Subcutaneous abdominal adipose tissue (tissue), 5 donors: ENCODE results near the gene SELENOO.

Experiments used
- H3K27ac ChIP-seq: one replicate; pipeline ENCODE4 v1.7.0; 2013; ENCODE audit warnings: low read depth, mild to moderate bottlenecking, inconsistent platforms, low read length, moderate library complexity
- H3K27me3 ChIP-seq, 5 donors: one replicate each; pipeline ENCODE4 v1.7.0; 2013; ENCODE audit warnings: low read length in 5 of 5, inconsistent platforms in 1 of 5; ENCODE audit not compliant: control insufficient read depth in 5 of 5, insufficient read depth in 4 of 5
- H3K36me3 ChIP-seq, 5 donors: one replicate each; pipeline ENCODE4 v1.7.0; 2013; ENCODE audit warnings: low read length in 5 of 5; ENCODE audit not compliant: control insufficient read depth in 5 of 5, insufficient read depth in 5 of 5
- H3K4me1 ChIP-seq, 5 donors: one replicate each; pipeline ENCODE4 v1.7.0; 2013; ENCODE audit warnings: low read length in 5 of 5, mild to moderate bottlenecking in 3 of 5, moderate library complexity in 1 of 5; ENCODE audit not compliant: control insufficient read depth in 5 of 5, insufficient read depth in 5 of 5
- H3K4me3 ChIP-seq, 5 donors: one replicate each; pipeline ENCODE4 v1.7.0; 2013; ENCODE audit warnings: low read length in 5 of 5, low read depth in 1 of 5
- H3K9ac ChIP-seq, 5 donors: one replicate each; pipeline ENCODE4 v1.7.0; 2013; ENCODE audit warnings: low read length in 5 of 5, mild to moderate bottlenecking in 4 of 5, moderate library complexity in 3 of 5
- H3K9me3 ChIP-seq, 5 donors: one replicate each; pipeline ENCODE4 v1.7.0; 2013; ENCODE audit warnings: low read length in 5 of 5; ENCODE audit not compliant: control insufficient read depth in 5 of 5
- donor health status: healthy.
- donor health status: healthy.
- donor health status: healthy.
- donor health status: healthy.
- donor health status: healthy.

The SELENOO gene

DNA sequence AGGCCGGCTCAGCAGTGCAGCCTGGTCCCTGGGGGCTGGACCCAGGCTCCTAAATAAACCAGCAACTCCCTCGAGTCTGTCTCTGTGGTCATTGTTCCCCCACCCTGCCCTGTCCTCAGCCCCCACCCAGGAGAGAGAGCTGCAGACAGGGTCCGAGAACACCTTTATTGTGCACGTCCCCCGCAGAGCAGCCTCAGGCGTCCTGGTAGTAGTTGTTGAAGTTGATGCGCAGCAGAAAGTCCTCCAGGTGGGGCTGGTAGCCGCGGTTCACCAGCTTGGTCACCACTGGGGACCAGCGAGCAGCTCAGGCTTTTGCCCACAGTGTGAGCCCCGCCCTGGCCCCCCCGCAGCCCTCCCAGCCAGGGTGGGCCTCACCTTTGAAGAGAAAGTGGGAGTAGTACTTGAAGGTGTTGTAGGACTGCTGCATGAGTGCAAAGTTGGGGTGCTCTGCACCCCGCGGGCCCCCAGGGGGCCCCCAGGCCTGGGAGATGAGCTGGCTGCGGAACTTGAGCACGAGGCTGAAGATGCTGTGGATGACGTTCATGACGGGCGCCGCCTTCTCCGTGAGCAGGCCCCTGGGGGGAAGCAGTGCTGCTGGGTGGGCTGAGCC lies 16.8 kb downstream of the SELENOO start:
- peaks cover 0 to 12% (median 10%) of the 10 kb centered on the region in 5 donors for H3K4me1 ChIP-seq
- no peak overlapping the region for H3K9ac ChIP-seq
- no peaks in the 10 kb centered on the region for H3K9me3 ChIP-seq
- peaks cover 2 to 94% (median 84%) of the 10 kb centered on the region in 5 donors for H3K36me3 ChIP-seq
- no peaks in the 10 kb centered on the region for H3K27me3 ChIP-seq
- H3K27ac ChIP-seq = no peak overlapping the region
- H3K4me3 ChIP-seq = no peak overlapping the region

GRCh38 chr22:50218153-50218995 lies 17.6 kb downstream of the SELENOO start:
- Histone ChIP-seq H3K4me3 (no peak overlapping the region), H3K27ac (no peak overlapping the region), H3K9me3 (no peaks in the 10 kb centered on the region), H3K27me3 (no peaks in the 10 kb centered on the region), H3K36me3 (peaks cover 0 to 94% (median 84%) of the 10 kb centered on the region in 5 donors), H3K9ac (no peak overlapping the region), H3K4me1 (peaks cover 0 to 12% (median 10%) of the 10 kb centered on the region in 5 donors)

DNA sequence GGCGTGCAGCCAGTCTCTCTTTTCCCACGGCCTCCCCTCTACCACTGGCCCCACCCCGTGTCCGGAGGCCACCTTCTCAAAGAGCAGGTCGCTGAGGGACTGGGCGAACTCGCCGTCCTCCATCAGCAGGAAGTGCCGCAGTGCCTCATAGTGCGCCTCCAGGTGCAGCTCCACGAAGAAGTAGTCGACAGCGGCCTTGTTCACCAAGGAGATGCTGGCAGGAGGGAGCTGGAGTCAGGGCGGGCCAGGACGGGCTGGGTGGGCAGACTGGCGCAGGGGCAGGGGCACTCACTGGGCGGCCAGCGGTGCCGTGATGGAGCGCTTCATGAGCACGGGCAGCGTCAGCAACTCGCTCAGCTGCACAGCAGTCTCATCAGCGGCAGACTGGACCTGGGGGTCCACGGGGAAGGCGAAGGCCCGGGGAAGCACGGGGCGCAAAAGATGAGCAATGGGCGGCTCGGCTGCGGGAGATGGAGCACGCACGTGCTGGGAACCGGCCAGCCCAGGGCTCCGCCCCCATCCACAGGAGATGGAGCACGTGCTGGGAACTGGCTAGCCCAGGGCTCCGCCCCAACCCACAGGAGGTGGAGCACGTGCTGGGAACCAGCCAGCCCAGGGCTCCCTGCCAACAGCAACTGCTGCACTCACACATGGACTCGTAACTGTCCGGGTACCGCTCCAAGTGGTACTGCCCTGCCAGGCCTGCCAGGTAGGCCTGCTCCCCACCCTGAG lies 18.4 kb downstream of the SELENOO start:
- Histone ChIP-seq H3K4me3 (no peak overlapping the region), H3K36me3 (peaks cover 0 to 95% (median 85%) of the 10 kb centered on the region in 5 donors), H3K27me3 (no peaks in the 10 kb centered on the region), H3K9ac (no peak overlapping the region), H3K4me1 (peaks cover 0 to 12% (median 10%) of the 10 kb centered on the region in 5 donors), H3K27ac (no peak overlapping the region), H3K9me3 (no peaks in the 10 kb centered on the region)

GRCh38 chr22:50219800-50220602 lies 19.2 kb downstream of the SELENOO start:
- Histone ChIP-seq H3K4me3 (no peak overlapping the region), H3K4me1 (peaks cover 0 to 10% (median 7%) of the 10 kb centered on the region in 5 donors), H3K9ac (no peak overlapping the region), H3K27me3 (no peaks in the 10 kb centered on the region), H3K36me3 (peaks cover 0 to 95% (median 87%) of the 10 kb centered on the region in 5 donors), H3K9me3 (no peaks in the 10 kb centered on the region), H3K27ac (no peak overlapping the region)

GRCh38 chr22:50220603-50221409 lies 20.0 kb downstream of the SELENOO start:
- H3K27ac ChIP-seq = no peak overlapping the region
- no peak overlapping the region for H3K9ac ChIP-seq
- peaks cover 0 to 96% (median 88%) of the 10 kb centered on the region in 5 donors for H3K36me3 ChIP-seq

GRCh38 chr22:50221410-50222300 lies 20.8 kb downstream of the SELENOO start:
- Histone ChIP-seq H3K9ac (no peak overlapping the region), H3K4me3 (no peak overlapping the region), H3K9me3 (no peaks in the 10 kb centered on the region), H3K27ac (no peak overlapping the region), H3K36me3 (peaks cover 0 to 94% (median 87%) of the 10 kb centered on the region in 5 donors), H3K4me1 (peaks cover 0 to 5% (median 3%) of the 10 kb centered on the region in 5 donors), H3K27me3 (no peaks in the 10 kb centered on the region)

More at GRCh38 chr22:50220603-50221409, 20.0 kb downstream of the SELENOO start:
- Histone ChIP-seq H3K27me3 (no peaks in the 10 kb centered on the region), H3K4me1 (peaks cover 0 to 5% (median 3%) of the 10 kb centered on the region in 5 donors), H3K4me3 (no peak overlapping the region), H3K9me3 (no peaks in the 10 kb centered on the region)

DNA sequence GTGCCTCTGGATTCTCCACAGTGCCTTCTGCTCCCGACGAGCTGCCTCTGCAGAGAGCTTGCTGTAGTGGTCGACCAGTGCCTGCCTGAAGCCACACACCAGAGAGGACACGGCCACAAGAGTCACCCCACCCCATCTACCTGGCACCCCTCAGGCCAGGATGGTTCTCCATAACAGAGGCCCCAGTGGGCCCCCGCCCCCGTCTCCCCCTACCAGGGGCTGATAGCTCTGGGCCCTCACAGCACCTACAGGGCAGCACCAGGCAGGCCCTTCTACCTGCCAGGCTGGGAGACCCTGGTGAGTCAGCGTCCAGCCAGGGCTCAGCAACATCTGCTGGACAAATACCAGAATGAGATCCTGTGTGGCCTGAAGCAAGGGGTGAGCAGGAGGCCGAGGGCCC lies 21.7 kb downstream of the SELENOO start:
- peaks cover 0 to 94% (median 87%) of the 10 kb centered on the region in 5 donors for H3K36me3 ChIP-seq
- no peak overlapping the region for H3K9ac ChIP-seq
- no peak overlapping the region for H3K27ac ChIP-seq
- H3K4me3 ChIP-seq = no peak overlapping the region
- H3K27me3 ChIP-seq = no peaks in the 10 kb centered on the region
- H3K4me1 ChIP-seq = peaks cover 0 to 5% (median 3%) of the 10 kb centered on the region in 5 donors
- H3K9me3 ChIP-seq = no peaks in the 10 kb centered on the region

- no peak overlapping the region for H3K9ac ChIP-seq
- no peaks in the 10 kb centered on the region for H3K27me3 ChIP-seq
- no peak overlapping the region for H3K4me3 ChIP-seq
- no peaks in the 10 kb centered on the region for H3K9me3 ChIP-seq
- H3K4me1 ChIP-seq = peaks cover 0 to 5% (median 3%) of the 10 kb centered on the region in 5 donors
- no peak overlapping the region for H3K27ac ChIP-seq
- peaks cover 0 to 93% (median 81%) of the 10 kb centered on the region in 5 donors for H3K36me3 ChIP-seq
Observed at GRCh38 chr22:50224071-50224470, 23.3 kb downstream of the SELENOO start.
